GM21619 (cell line): ENCODE data around the gene PPP2R3B.
"Not testable (repeated sequence)": the region's sequence is repeated elsewhere in the genome, so short reads cannot be mapped to it uniquely, and the experiment has no call there.

Source experiments
- ATAC-seq: cut with Tn5 transposase; IDR thresholded peaks from one replicate; pipeline ENCODE4 v1.9.1; 2021; ENCODE audit not compliant: unreplicated experiment

PPP2R3B gene

DNA sequence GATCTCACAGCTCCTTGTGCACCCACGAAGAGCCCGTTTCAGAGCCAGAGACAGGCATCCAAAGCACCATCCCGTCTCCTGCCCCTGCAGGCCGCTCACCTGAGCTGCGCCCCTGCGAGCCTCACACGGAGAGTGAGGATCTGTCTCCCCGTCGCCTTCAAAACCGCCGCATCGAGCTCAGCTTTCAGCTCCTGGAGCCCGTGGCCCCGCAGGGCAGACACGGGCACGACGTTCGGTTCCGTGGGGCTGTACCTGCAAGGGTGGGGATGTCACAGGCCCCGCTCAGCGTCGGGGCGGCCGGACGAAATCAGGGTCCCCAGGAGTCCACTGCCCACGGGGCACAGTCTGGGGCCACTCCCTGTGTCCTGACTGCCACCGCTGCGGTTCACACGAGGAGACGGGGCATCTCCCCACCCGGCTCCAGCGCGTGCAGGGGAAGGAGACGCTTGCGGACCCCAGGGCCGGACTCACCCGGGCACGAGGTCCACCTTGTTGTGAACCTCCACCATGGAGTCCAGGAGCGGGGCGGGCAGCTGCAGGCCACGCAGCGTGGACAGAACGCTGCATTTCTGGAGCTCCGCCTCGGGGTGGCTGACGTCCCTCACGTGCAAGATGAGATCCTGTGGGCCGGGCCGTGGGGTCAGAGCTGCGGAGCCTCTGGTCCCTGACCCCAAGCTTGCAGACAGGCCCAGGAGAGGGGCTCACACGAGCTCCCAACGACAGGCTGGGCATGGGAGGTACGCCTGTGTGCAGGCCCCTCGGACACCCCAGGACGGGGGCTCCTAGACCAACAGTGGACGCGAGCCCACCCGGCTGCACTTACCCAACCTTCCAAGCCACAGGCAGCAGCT, 79.2 kb downstream of the PPP2R3B start:
- no peak for ATAC-seq

DNA sequence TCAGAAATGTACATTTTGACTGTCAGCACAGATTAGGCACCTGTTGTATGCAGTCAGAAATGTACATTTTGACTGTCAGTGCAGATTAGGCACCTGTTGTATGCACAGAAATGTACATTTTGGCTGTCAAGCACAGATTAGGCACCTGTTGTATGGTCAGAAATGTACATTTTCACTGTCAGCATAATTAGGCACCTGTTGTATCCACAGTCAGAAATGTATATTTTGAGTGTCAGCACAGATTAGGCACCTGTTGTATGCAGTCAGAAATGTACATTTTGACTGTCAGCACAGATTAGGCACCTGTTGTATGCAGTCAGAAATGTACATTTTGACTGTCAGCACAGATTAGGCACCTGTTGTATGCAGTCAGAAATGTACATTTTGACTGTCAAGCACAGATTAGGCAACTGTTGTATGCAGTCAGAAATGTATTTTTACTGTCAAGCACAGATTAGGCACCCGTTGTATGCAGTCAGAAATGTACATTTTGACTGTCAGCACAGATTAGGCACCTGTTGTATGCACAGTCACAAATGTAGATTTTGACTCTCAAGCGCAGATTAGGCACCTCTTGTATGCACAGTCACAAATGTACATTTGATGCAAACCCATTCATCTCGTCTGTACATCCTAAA, 80.0 kb downstream of the PPP2R3B start:
- not testable (repeated sequence) for ATAC-seq

DNA sequence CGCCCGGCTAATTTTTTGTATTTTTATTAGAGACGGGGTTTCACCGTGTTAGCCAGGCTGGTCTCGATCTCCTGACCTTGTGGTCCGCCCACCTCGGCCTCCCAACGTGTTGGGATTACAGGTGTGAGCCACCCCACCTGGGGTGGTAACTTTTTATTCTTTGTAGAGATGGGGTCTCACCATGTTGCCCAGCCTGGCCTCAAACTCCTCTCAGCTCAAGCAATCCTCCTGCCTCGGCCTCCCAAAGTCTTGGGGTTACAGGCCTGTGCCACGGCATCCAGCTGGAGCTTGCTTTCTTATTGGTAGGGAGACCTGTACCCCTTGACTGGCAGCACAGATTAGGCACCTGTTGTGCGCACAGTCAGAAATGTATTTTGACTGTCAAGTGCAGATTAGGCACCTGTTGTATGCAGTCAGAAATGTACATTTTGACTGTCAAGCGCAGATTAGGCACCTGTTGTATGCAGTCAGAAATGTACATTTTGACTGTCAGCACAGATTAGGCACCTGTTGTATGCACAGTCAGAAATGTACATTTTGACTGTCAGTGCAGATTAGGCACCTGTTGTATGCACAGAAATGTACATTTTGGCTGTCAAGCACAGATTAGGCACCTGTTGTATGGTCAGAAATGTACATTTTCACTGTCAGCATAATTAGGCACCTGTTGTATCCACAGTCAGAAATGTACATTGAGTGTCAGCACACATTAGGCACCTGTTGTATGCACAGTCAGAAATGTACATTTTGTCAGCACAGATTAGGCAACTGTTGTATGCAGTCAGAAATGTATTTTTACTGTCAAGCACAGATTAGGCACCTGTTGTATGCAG, 80.7 kb downstream of the PPP2R3B start:
- not testable (repeated sequence) for ATAC-seq

DNA sequence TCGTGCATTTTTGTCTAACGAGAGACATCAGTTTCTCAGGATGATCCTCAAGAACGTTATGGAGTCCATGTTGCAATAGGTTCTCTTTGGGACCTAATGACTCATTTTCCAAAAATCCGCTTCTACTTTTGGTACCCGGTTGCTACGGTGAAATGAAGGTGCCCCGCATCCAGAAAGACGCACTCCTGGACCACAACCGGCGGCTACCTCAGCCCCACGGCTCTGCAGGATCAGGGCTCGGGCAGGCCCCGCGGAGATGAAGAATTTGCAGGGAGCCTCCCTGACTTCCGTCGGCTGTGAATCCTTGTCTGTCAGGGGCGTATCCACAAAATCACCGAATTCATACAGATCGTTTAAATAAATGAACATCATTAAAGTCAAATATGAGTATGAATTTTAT, 83.7 kb downstream of the PPP2R3B start:
- no peak for ATAC-seq

DNA sequence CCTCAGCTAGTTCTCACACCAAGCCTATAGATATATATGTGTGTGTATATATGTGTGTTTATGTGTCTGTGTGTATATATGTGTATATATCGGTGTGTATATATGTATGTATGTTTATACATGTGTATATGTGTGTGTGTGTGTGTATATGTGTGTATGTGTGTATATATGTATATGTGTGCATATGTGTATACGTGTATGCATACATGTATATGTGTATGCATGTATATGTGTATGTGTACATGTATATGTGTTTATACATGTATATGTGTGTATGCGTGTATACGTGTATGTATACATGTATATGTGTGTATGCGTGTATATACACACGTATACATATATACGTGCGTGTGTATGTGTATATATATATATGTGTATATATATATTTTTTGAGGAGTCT, 86.4 kb downstream of the PPP2R3B start:
- no peak for ATAC-seq

DNA sequence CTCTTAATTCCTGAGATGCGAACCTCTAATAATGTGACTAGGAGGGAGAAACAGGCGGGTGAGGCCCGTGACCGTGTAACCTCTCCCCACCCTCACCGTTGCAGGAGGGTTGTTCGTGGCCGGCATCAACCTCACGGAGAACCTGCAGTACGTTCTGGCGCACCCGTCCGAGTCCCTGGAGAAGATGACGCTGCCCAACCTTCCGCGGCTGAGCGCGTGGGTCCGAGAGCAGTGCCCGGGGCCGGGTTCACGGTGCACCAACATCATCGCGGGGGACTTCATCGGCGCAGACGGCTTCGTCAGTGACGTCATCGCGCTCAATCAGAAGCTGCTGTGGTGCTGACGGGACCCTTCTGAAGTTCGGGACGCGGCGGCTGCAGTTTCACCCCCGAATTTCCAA, 87.7 kb downstream of the PPP2R3B start:
- no peak for ATAC-seq

DNA sequence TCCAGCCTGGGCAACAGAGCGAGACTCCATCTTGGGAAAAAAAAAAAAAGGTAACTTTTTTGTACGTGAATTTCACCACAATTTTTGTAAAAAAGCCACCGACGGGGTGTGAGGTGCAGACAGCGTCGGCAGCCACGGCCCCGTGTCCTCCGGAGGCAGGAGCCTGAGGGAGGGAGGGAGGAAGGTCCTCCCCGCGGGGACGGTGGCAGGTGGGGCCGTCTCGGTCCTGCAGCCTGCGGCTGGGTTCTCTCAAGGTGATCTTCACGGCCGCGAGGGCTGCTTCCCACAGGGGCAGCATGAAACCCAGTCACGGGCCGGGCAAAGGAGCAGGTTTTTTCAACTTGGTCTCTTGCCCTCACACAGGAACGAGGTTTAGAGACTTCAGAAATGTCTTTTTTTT, 91.6 kb downstream of the PPP2R3B start:
- no peak for ATAC-seq

DNA sequence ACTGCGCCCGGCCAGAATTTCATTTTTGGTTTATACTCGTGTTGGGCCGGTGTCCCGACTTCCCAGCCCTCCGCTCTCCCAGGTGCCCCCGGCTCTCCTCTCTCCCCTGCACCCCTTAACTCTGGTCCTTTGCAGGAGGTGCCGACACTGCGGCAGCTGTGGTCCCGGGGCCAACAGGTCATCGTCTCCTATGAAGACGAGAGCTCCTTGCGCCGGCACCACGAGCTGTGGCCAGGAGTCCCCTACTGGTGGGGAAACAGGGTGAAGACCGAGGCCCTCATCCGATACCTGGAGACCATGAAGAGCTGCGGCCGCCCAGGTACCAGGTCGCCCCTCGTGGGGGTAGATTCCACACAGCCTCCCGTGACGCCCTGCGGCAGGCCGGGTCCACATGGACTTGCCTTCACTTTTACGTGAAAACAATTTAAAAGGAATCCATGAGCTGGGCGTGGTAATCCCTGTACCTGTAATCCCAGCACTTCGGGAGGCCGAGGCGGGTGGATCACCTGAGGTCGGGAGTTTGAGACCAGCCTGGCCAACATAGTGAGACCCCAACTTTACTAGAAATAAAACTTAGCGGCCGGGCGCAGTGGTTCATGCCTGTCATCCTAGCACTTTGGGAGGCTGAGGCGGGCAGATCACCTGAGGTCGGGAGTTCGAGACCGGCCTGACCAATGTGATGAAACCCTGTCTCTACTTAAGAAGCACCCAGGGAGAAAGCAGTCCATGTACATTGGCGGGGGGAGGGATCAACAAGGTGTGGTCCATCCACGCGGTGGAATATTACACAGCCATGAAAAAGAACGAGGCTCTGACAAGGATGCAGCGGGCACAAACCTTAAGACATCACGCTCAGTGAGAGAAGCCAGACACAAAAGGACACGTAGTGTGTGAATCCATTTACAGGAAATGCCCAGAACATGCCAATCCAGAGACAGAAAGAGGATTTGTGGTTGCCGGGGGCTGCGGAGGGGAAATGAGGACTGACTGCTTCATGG, 93.5 kb downstream of the PPP2R3B start:
- no peak for ATAC-seq

DNA sequence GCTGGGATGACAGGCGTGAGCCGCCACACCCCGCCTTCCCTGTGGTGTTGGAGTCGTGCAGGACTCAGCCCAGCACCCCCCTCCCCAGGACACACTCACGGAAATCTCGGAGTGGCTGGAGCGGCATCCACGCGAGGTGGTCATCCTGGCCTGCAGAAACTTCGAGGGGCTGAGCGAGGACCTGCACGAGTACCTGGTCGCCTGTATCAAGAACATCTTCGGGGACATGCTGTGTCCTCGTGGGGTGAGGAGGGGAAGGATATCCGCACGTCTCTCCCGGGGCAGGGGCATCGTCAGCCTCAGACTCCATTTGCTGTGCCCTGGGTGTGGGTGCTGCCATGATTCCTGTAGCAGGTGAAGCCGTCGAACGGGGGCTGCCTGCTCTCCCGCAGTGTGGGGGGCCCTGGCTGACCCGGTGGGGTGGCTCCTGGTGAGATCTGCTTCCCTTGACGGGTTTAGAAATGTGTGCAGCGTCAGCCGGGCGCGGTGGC, 95.3 kb downstream of the PPP2R3B start:
- no peak for ATAC-seq

DNA sequence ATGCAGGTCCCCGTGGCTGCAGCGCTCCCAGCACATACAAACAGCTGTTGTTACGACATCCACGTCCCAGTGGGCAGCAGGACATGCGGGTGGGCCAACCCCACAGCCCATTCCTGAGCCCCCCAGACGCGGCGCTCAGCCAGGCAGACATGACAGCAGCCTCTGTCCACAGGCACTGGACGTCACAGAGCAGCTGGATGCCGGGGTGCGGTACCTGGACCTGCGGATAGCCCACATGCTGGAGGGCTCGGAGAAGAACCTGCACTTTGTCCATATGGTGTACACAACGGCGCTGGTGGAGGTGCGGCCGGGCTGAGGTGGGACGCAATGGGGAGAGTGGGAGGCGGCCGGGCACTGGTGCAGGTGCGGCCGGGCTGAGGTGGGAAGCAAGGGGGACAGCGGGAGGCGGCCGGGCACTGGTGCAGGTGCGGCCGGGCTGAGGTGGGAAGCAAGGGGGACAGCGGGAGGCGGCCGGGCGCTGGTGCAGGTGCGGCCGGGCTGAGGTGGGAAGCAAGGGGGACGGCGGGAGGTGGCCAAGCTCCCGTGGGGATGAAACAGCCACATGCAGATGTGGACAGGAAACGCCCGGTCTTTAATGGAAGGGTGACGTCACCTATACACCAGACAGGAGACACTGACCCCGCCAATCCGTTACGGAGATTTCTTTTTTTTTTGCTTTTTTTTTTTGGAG, 96.1 kb downstream of the PPP2R3B start:
- no peak for ATAC-seq

DNA sequence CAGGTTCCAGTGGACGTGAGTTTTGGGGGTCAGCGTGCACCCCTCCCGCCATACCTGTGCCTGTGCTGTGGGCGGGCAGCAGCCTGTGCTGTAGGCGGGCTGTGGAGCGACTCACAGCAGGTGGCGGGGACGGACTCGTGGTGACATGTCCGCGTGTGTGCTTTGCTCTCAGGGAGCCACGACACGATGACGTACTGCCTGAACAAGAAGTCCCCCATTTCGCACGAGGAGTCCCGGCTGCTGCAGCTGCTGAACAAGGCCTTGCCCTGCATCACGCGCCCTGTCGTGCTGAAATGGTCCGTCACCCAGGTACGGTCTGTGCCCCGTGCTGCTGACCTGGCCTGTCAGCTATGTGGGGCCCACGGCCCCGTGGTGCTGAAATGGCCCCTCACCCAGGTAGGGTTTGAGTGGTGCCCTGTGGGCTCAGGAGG, 98.1 kb downstream of the PPP2R3B start:
- no peak for ATAC-seq

DNA sequence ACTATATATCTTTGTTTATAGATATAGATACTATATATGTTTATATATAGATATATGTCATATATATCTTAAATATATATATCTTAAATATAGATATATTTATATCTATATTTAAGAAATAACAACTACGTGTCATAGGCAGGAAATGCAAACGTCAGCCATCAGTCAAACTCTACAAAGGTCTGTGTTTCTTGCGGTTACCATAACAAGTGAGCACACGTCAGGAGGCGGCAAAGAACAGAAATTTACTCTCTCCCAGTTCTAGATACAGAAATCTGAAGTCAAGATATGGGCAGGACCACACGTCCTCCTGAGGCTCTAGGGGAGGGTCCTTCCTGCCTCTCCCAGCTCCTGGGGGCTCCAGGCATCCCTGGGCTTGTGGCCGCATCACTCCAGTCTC, 99.0 kb downstream of the PPP2R3B start:
- no peak for ATAC-seq

DNA sequence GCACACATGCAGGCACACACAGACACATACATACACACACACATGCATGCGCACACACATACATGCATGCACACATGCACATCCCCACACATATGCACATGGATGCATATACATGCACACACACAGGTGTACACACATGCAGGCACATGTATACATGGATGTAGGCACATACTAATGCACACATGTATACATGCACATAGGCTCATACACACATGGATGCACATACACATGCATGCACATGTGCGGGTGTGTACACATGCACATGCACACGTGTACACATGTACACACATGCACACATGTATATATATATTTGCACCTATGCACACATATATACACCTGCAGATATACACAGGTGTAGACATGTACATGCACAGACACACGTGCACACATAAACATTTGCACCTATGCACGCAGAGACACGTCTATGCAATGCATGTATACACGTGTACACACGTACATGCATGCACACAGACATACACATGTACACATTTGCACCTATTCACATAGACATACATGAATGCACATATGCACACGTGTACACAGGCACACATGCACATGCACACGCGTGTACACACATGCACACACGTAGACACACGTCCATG, 101.5 kb downstream of the PPP2R3B start:
- no peak for ATAC-seq
